Osteocyte (in vitro differentiated cells): ENCODE results near the gene CCDC6. TPM values are rescaled to one million over a fixed set of nuclear protein-coding genes. Genes with fewer than 3 reads are reported as not detected.

Experiments
- DNase-seq: peaks from one replicate; pipeline ENCODE4 v3.0.0; 2021; ENCODE audit warnings: mixed read lengths; ENCODE audit not compliant: unreplicated experiment; ENCODE audit errors: extremely low spot score
- H3K27ac Mint-ChIP-seq: one replicate; pipeline ENCODE4 v1.8.0; 2021; ENCODE audit warnings: mild to moderate bottlenecking, mixed read lengths; ENCODE audit not compliant: unreplicated experiment
- H3K27me3 Mint-ChIP-seq: one replicate; pipeline ENCODE4 v1.8.0; 2021; ENCODE audit warnings: mixed read lengths; ENCODE audit not compliant: unreplicated experiment
- H3K36me3 Mint-ChIP-seq: one replicate; pipeline ENCODE4 v1.8.0; 2021; ENCODE audit warnings: mixed read lengths; ENCODE audit not compliant: unreplicated experiment
- H3K4me1 Mint-ChIP-seq: one replicate; pipeline ENCODE4 v1.8.0; 2021; ENCODE audit warnings: mixed read lengths; ENCODE audit not compliant: unreplicated experiment
- H3K4me3 Mint-ChIP-seq: one replicate; pipeline ENCODE4 v1.8.0; 2021; ENCODE audit warnings: mild to moderate bottlenecking, moderate library complexity, mixed read lengths; ENCODE audit not compliant: unreplicated experiment
- H3K9me3 Mint-ChIP-seq: one replicate; pipeline ENCODE4 v1.8.0; 2021; ENCODE audit warnings: mixed read lengths; ENCODE audit not compliant: unreplicated experiment
- CTCF ChIP-seq: fragments of 200-600 bp; sonication (generic); IDR thresholded peaks from 2 replicates; pipeline ENCODE4 v1.5.0; 2021; ENCODE audit warnings: antibody characterized with exemption, mild to moderate bottlenecking, moderate library complexity
- total RNA-seq: library from RNA; stranded (reverse); gene quantifications from 2 replicates; pipeline ENCODE4 v1.2.1, GENCODE V29; 2021

The CCDC6 gene
- total RNA-seq, 1 donor from 2014 or later, result 38.0 TPM

GRCh38 chr10:59902016-59902415 lies 4.3 kb downstream of the CCDC6 start:
- no peak for DNase-seq
- Mint-ChIP-seq H3K4me1 (peaks cover 31% of the 10 kb centered on the region), H3K36me3 (no peaks in the 10 kb centered on the region), H3K4me3 (no peak overlapping the region), H3K27ac (no peak overlapping the region), H3K27me3 (no peaks in the 10 kb centered on the region), H3K9me3 (no peaks in the 10 kb centered on the region)
- TF ChIP-seq CTCF, result no peak

DNA sequence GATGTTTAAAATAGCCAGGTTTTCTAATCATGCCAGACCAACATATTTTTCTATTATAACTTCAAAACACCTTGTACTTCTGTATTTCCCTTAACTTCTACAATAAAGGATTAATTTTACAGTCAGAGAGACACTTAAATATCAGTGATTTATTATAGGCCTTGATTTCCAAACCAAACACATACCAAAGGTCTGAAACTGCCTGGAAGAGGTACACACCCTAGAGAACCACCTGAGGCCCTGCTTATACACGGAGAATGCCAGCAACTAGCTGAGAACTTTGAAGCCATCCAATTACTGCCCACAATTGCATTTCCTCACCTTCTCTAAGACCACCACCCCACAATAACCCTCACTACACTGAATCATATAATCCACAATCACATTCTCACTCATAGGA lies 4.9 kb downstream of the CCDC6 start:
- Mint-ChIP-seq H3K4me1 (peaks cover 31% of the 10 kb centered on the region), H3K36me3 (no peaks in the 10 kb centered on the region), H3K9me3 (no peaks in the 10 kb centered on the region), H3K27ac (no peak overlapping the region), H3K4me3 (no peak overlapping the region), H3K27me3 (no peaks in the 10 kb centered on the region)
- no peak for DNase-seq
- TF ChIP-seq CTCF, result no peak

DNA sequence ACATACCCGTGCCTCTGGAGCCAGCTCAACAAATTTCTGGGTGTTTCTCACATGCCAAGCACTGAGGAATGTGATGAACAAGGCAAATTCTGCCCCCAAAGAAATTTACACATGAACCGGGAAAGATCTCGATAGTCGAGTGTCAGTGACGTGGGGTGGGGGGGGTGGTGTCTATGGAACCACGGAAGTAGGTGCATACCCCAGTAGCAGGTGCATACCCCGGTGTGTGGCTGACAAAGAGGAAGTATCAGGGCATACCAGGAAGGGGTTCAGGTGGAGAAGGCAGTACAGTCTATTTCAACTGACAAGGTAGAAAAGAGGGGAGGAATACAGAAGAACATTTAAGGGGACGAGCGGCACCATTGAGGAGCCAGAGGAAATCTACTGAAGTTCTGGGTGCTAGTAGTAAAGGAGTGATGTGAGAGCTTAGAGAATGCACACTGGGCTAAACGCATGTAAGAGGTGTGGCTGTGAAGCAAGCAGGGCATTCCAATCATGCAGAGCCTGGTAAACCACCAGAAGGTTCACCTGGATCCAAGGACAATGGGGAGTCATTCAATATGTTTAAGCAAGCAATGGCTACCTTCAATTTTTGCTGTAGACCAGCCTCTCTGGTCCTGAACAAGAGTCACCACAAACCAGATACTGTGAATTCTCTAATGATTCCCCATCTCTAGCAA lies 6.2 kb downstream of the CCDC6 start:
- Mint-ChIP-seq H3K4me1 (peaks cover 31% of the 10 kb centered on the region), H3K4me3 (no peak overlapping the region), H3K27ac (no peak overlapping the region), H3K27me3 (no peaks in the 10 kb centered on the region), H3K36me3 (no peaks in the 10 kb centered on the region), H3K9me3 (no peaks in the 10 kb centered on the region)
- no peak for DNase-seq
- no peak for TF ChIP-seq CTCF

DNA sequence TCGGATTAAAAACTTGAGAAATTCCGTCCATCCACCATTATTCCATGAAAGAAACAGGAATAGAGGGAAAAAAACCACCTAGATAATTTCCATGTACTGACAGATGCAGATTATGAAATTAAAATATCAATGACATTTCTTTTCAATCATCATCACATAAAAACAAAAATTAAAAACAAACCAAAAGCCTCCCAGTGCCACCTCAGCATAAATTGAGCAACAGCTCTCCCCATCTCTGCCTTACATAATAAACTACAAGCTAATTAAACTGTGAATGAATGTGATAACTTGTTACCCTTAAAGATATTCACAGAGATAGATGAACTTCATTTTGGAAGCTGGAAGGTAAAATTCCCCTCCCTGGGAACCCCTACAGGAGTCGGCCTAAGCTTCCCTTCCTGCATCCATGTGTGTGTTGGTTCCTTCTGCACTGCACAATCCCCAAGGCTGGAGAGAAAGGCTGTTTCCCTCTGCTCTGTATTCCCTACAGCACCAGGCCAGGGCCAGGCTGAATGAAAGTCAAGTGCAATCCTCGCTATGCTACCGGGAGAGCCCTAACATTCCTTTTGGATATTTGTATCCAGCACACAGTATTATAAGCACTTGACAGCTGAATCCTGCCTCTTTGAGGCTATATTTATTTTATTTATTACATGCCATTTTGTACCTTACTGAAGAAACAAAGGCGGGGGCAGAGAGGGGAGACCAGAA lies 8.1 kb downstream of the CCDC6 start:
- peaks cover 22% of the 10 kb centered on the region for H3K4me1 Mint-ChIP-seq
- H3K36me3 Mint-ChIP-seq, result no peaks in the 10 kb centered on the region
- TF ChIP-seq CTCF, result no peak
- no peak for DNase-seq
- H3K27me3 Mint-ChIP-seq, result no peaks in the 10 kb centered on the region
- no peaks in the 10 kb centered on the region for H3K9me3 Mint-ChIP-seq
- H3K4me3 Mint-ChIP-seq, result no peak overlapping the region
- no peak overlapping the region for H3K27ac Mint-ChIP-seq

- peaks cover 14% of the 10 kb centered on the region for H3K4me1 Mint-ChIP-seq
- no peak overlapping the region for H3K27ac Mint-ChIP-seq
- no peaks in the 10 kb centered on the region for H3K36me3 Mint-ChIP-seq
- H3K4me3 Mint-ChIP-seq, result no peak overlapping the region
- no peak for TF ChIP-seq CTCF
- no peaks in the 10 kb centered on the region for H3K9me3 Mint-ChIP-seq
- no peak for DNase-seq
- no peaks in the 10 kb centered on the region for H3K27me3 Mint-ChIP-seq
Measured at GRCh38 chr10:59896191-59896590, 10.2 kb downstream of the CCDC6 start.
